Ovary (tissue), 3 donors: Measurements from ENCODE around the gene FOXE1.

Source experiments
- CTCF ChIP-seq, 3 donors: fragments of 450-650 bp in 2 of 3; fragments of 200-600 bp in 1 of 3; IDR thresholded peaks; one replicate each; pipeline versions ENCODE4 v1.5.1 to v1.8.0; 2016 to 2022; ENCODE audit warnings: antibody characterized with exemption in 3 of 3, mild to moderate bottlenecking in 1 of 3
- EP300 ChIP-seq: sonication (generic); formaldehyde crosslinking; IDR thresholded peaks from one replicate; pipeline ENCODE4 v1.6.1; 2017; ENCODE audit warnings: antibody characterized with exemption
- donor health status: DM: no; HTN: no; CAD: no.

- TF ChIP-seq EP300: no peak
- no peak for TF ChIP-seq CTCF (IDR thresholded peaks at IDR 0.05)
These were observed 21.9 kb upstream of the FOXE1 start for GRCh38 chr9:97830884-97831829.
